WTC11 (cell line): ENCODE data around the gene FAR2.

Experiments used
- CTCF ChIP-seq: fragments of 200-600 bp; IDR thresholded peaks from 2 replicates; pipeline ENCODE4 v1.8.0; 2022; ENCODE audit warnings: antibody characterized with exemption
- ETV6 ChIP-seq: sonication (generic); formaldehyde crosslinking; IDR thresholded peaks from 2 replicates; pipeline ENCODE4 v1.8.1; 2022; ENCODE audit warnings: mild to moderate bottlenecking, missing genetic modification reagents

DNA sequence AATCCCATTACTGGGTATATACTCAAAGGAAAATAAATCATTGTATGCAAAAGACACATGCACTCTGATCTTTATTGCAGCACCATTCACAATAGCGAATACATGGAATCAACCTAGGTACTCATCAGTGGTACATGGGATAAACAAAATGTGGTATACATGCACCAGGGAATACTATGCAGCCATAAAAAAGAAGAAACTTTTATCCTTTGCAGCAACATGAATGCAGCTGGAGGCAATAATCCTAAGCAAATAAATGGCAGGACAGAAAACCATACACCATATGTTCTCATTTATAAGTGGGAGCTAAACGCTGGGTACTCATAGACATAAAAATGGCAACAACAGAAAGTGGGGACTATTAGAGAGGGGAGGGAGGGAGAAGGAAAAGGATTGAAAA, 216.0 kb downstream of the FAR2 start:
- TF ChIP-seq CTCF: no peak
- TF ChIP-seq ETV6: no peak
